Left ventricle myocardium inferior (tissue), 1 donor: ENCODE data around the gene FAT3. TPM values are rescaled to one million over a fixed set of nuclear protein-coding genes. Genes with fewer than 3 reads are reported as not detected.

Source experiments
- DNase-seq: peaks from one replicate; pipeline ENCODE4 v3.0.0-alpha.2; 2020
- H3K27ac ChIP-seq: fragments of 200-600 bp; replicated peaks from 2 replicates; pipeline ENCODE4 v1.8.0; 2021
- H3K27me3 ChIP-seq: fragments of 200-600 bp; 2 replicates; pipeline ENCODE4 v1.8.0; 2021; ENCODE audit warnings: low read depth
- H3K36me3 ChIP-seq: fragments of 200-600 bp; 2 replicates; pipeline ENCODE4 v1.8.0; 2021
- H3K4me1 ChIP-seq: fragments of 200-600 bp; 2 replicates; pipeline ENCODE4 v1.8.0; 2021
- H3K4me3 ChIP-seq: fragments of 200-600 bp; 2 replicates; pipeline ENCODE4 v1.8.0; 2021; ENCODE audit warnings: mild to moderate bottlenecking, moderate library complexity
- H3K9me3 ChIP-seq: fragments of 200-600 bp; replicated peaks from 2 replicates; pipeline ENCODE4 v1.8.0; 2021
- intact Hi-C: fragments of 100-400 bp; cut with micrococcal nuclease; formaldehyde crosslinking; loops from one replicate; pipeline ENCODE4 v1.11.0; 2022
- total RNA-seq: library from RNA; stranded (reverse); fragmentation: NEBNext Ultra II Directional; extraction: Animal tissue kit (Norgen Biotek cat#: 25700); gene quantifications from one replicate; pipeline ENCODE4 v1.2.1, GENCODE V29; 2021
- TF ChIP-seq, protein P1 (sequence below): fragments of 200-600 bp; IDR thresholded peaks from 2 replicates; pipeline ENCODE4 v1.8.0; 2021; ENCODE audit warnings: antibody characterized with exemption, mild to moderate bottlenecking, borderline replicate concordance
- donor health status: DM: no; HTN: yes; CAD: no; lungs with severe emphysema.

Gene FAT3
- total RNA-seq, 1 donor from 2014 or later, result 0.33 TPM

- H3K4me1 ChIP-seq, result no peaks in the 10 kb centered on the region
- H3K36me3 ChIP-seq, result no peaks in the 10 kb centered on the region
- no peak overlapping the region for H3K4me3 ChIP-seq
- TF ChIP-seq, protein P1, sequence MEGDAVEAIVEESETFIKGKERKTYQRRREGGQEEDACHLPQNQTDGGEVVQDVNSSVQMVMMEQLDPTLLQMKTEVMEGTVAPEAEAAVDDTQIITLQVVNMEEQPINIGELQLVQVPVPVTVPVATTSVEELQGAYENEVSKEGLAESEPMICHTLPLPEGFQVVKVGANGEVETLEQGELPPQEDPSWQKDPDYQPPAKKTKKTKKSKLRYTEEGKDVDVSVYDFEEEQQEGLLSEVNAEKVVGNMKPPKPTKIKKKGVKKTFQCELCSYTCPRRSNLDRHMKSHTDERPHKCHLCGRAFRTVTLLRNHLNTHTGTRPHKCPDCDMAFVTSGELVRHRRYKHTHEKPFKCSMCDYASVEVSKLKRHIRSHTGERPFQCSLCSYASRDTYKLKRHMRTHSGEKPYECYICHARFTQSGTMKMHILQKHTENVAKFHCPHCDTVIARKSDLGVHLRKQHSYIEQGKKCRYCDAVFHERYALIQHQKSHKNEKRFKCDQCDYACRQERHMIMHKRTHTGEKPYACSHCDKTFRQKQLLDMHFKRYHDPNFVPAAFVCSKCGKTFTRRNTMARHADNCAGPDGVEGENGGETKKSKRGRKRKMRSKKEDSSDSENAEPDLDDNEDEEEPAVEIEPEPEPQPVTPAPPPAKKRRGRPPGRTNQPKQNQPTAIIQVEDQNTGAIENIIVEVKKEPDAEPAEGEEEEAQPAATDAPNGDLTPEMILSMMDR, result no peak
- H3K27ac ChIP-seq, result no peak overlapping the region
- peaks cover 3% of the 10 kb centered on the region for H3K27me3 ChIP-seq
- no peak for DNase-seq
- intact Hi-C loops, result no loop called here
- no peaks in the 10 kb centered on the region for H3K9me3 ChIP-seq
Measured at GRCh38 chr11:92259861-92260260, 35.2 kb downstream of the FAT3 start.

DNA sequence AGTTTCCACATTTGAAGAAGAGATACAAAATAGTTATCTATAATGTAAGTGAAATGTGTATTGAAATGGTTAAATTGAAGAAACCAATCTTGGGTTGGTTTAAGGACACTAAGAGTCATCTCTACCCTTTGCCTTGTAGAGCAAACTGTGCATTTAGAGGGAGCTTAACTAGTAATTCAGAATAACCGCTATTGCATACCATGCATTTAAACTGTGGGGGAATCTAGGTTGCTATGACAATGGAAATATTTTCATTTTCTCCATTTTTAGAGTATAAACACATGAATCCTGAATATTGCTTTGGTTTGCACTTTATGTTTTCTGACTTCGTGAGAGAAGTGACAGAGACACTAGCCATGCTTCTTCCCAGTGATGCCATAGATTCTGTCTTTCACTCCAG is 39.7 kb downstream of the FAT3 start:
- H3K4me1 ChIP-seq, result no peaks in the 10 kb centered on the region
- intact Hi-C loops, result no loop called here
- TF ChIP-seq, protein P1, result no peak
- no peak overlapping the region for H3K4me3 ChIP-seq
- no peak overlapping the region for H3K27ac ChIP-seq
- H3K36me3 ChIP-seq, result no peaks in the 10 kb centered on the region
- DNase-seq, result no peak
- no peaks in the 10 kb centered on the region for H3K9me3 ChIP-seq
- no peaks in the 10 kb centered on the region for H3K27me3 ChIP-seq

DNA sequence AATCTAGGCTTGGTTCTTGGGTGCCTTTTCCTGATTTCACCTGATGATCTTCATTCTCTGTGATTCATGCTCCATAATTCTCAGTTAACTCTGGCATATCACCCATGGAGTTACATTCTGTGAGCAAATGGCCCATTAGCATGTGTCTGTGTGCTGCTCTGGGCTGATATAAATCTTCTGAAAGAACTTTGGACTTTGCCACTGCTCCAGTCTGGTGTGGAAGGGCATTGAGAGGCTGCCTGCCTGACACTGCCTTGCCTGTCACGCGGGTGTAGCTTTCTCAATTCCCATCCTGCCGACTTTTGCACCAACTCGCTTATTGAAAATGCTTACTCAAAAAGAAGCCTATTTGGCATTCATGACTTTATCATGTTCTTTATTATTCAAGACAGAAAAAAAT is 42.2 kb downstream of the FAT3 start:
- Histone ChIP-seq H3K4me3 (no peak overlapping the region), H3K27ac (no peak overlapping the region), H3K4me1 (no peaks in the 10 kb centered on the region), H3K27me3 (no peaks in the 10 kb centered on the region), H3K36me3 (no peaks in the 10 kb centered on the region), H3K9me3 (no peaks in the 10 kb centered on the region)
- no peak for DNase-seq
- intact Hi-C loops, result no loop called here
- TF ChIP-seq, protein P1, result no peak

DNA sequence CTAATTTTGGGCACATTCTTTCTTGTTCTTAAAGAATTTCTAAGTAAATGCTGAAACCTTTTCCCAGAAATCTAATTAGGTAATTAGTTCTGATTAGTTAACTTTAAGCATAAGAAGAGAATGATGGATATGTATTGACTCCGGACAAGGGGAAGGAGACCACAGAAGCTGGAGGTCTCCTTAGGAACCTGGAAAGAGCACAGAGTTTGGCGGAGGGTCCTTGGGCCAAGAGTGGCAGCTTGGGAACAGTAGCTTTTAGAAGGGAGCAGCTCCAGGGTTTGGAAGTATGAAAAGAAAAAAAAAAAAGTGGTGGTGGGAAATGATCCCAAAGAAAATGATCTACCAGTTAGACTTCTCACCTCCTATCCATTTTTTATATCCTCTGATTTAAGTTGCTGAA is 42.7 kb downstream of the FAT3 start:
- intact Hi-C loops, result no loop called here
- H3K27me3 ChIP-seq, result no peaks in the 10 kb centered on the region
- no peak for DNase-seq
- TF ChIP-seq, protein P1, result no peak
- H3K4me1 ChIP-seq, result no peaks in the 10 kb centered on the region
- no peaks in the 10 kb centered on the region for H3K9me3 ChIP-seq
- H3K4me3 ChIP-seq, result no peak overlapping the region
- H3K36me3 ChIP-seq, result no peaks in the 10 kb centered on the region
- H3K27ac ChIP-seq, result no peak overlapping the region

- Histone ChIP-seq H3K4me1 (no peaks in the 10 kb centered on the region), H3K27ac (no peak overlapping the region), H3K9me3 (no peaks in the 10 kb centered on the region), H3K4me3 (no peak overlapping the region), H3K36me3 (no peaks in the 10 kb centered on the region), H3K27me3 (no peaks in the 10 kb centered on the region)
- TF ChIP-seq, protein P1, result no peak
- intact Hi-C loops, result no loop called here
- DNase-seq, result no peak
Measured at GRCh38 chr11:92267968-92268367, 43.4 kb downstream of the FAT3 start.

DNA sequence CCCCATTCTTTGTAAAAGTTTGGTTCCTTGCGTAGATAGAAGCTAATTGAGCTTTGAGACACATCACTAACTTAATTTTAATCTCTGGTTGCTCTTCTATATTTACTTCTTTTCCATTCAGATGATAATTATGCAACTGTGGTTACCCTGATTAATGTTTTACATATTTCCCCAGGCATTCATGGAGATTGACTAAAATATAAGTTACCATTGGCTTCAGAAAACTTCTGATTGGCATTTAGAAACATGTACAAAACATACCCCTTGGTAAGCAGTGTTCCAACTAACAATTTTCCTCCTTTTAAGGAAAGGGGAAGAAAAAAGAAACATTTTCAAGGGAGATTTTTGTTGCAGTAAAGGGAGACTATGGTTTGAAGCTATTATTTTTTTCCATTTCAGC is 43.9 kb downstream of the FAT3 start:
- no peaks in the 10 kb centered on the region for H3K27me3 ChIP-seq
- no peak overlapping the region for H3K27ac ChIP-seq
- no peak overlapping the region for H3K4me3 ChIP-seq
- H3K36me3 ChIP-seq, result no peaks in the 10 kb centered on the region
- intact Hi-C loops, result no loop called here
- H3K9me3 ChIP-seq, result no peaks in the 10 kb centered on the region
- DNase-seq, result no peak
- no peaks in the 10 kb centered on the region for H3K4me1 ChIP-seq
- TF ChIP-seq, protein P1, result no peak
